HG03025 (cell line): ENCODE measurements around the gene ANO4.
A peak's percentile ranks its signal among the peaks of the same experiment; 100 is the strongest.
"Not testable (repeated sequence)": the region's sequence is repeated elsewhere in the genome, so short reads cannot be mapped to it uniquely, and the experiment has no call there.

ENCODE experiments used
- ATAC-seq: cut with Tn5 transposase; IDR thresholded peaks from one replicate; pipeline ENCODE4 v1.9.1; 2021; ENCODE audit warnings: mild to moderate bottlenecking, moderate library complexity; ENCODE audit not compliant: unreplicated experiment, low FRiP score

The ANO4 gene

GRCh38 chr12:100984796-100985195 is 190.2 kb downstream of the ANO4 start:
- no peak for ATAC-seq

DNA sequence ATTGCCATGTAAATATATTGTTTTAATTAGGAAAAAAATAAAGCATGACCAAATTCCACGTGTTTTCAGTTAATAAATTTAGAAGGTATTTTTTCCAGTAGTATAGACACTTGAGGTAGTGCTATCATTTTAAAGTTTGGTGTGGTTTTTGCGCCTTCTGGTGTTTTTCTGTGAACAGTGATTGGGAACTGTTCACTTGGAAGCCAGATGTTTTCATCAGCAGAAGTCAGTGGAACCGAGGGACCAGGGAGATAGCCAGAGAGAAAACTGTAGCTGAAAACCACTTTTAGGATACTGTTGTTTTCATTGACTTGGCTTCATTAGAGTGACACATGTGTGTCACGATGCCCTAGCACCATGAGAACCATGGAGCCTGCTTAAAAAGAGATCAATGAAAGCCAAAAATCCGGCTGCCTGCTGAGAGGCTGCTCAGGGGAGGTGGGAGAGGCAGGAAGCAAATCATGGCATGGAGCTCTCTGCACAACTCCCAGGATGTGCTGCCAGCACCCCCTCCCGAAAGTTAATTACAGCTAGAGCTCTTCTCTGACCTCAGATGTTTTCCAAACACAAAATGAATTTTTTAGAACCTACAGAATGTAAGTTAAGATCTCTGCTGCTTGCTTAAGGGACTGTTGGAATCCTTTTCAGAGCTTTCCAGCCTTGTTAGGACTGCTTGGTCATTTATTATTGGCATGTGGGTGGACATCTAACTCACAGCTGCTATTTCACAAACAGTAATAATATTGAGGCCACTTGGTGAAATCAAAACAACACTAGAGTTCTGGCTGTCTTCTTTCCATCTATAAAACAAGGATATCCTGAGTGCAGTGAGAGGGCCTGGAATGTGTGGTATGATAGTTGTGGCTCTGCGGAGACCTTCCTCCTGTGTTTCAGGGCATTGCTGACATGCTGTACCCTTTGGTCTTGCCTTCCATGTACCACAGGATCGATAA is 192.3 kb downstream of the ANO4 start:
- ATAC-seq = no peak

DNA sequence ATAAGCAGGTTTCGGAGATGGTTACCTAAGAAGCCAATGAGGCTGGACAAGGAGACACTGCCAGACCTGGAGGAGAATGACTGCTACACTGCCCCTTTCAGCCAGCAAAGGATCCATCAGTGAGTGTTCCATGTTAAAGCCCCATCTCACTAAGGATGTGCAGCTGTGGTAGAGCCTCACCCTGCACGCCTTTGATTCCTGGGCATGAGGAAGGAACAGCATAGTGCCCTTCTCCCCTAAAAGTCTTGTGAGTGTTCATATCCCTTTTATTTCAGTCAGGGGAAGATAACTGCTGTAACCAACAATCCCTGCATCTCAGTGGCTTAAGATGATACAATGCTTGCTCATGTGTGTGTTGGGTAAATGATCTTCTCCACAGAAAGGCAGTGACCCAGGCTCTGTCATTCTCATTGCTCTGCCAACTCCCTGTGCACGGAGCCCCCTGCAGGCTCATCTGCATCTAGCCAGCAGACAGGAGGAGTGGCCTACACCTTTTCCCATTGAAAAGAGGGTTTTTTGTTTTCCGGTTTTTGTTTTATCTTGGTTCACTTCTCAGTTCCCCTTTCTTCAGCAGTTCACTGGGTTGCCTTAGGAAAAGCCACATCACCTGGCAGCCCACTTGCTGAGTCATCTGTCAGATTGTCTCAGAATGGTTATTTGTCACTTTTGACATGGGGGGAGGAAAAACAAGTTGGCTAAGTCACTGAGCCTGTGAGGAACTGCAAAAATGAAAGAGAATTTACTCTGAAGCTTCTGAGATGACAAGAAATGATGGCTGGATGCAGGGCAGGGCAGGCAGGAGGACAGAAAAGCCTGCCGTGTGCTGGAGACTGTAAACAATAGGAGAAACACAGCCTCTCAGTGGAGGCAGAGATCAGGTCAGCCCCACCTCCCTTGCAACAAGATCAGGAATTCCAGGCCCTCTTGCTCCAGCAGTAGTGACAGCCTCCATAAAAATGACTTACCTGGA is 193.3 kb downstream of the ANO4 start:
- peak; percentile 96 for ATAC-seq

- not testable (repeated sequence) for ATAC-seq
Measured at GRCh38 chr12:100989509-100989908, 194.9 kb downstream of the ANO4 start.

GRCh38 chr12:100991102-100991501 is 196.5 kb downstream of the ANO4 start:
- no peak for ATAC-seq

- no peak for ATAC-seq
Measured at GRCh38 chr12:100992194-100992593, 197.6 kb downstream of the ANO4 start.

GRCh38 chr12:100993916-100994450 is 199.4 kb downstream of the ANO4 start:
- no peak for ATAC-seq

- peak; percentile 55 for ATAC-seq
Measured at GRCh38 chr12:100995201-100995600, 200.6 kb downstream of the ANO4 start.

DNA sequence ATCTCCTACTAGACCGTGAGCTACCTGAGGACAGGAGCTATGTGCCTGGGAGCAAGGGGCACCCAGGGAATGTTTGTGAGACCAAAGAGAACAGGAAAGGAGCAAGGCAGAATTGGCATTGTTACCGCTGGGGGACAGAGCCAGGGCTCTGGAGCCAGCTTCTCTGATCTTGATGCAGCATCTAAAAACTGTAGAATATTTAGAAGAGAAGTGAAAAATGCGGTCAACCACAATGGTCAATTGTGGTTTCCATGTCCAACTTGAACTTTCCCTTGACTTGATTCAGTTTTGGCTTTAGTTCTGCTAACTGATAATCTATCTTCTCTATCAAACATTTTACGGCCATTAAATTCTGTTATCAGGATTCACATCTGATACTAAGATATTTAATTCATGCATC is 201.2 kb downstream of the ANO4 start:
- peak; percentile 84 for ATAC-seq

- ATAC-seq = peak; percentile 64
Measured at GRCh38 chr12:101001669-101002068, 207.1 kb downstream of the ANO4 start.

DNA sequence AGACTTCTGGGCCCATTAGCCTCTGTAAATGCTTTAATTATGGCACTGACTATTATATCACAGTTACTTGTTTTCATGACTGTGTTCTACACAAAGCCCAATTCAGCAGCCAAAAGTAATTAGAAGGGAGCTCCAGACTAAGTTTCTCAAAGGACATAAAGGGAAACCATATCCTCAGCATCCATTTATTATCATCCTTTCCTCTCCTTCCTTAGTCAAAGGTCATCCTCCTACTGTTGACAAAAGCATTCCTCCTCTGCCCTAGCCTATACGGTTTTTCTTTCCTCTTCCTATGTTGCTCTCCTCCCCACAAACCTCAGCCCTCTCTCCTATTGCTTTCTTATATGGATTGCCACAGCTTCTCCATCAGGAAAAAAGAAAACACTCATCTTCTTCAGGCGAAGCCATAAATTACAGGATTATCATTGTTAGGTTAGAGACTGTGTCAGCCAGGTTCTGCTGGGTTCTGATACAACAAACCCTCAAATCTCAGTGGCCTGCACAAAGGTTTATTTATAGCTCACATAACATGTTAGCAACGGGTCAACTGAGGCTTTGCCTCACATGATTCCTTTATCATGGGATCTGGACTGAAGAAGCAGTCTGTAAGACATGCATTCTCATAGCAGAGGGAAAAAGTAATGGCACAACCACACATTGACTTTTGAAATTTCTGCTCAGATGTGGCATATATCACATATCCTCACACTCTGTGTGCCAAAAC is 208.3 kb downstream of the ANO4 start:
- no peak for ATAC-seq

DNA sequence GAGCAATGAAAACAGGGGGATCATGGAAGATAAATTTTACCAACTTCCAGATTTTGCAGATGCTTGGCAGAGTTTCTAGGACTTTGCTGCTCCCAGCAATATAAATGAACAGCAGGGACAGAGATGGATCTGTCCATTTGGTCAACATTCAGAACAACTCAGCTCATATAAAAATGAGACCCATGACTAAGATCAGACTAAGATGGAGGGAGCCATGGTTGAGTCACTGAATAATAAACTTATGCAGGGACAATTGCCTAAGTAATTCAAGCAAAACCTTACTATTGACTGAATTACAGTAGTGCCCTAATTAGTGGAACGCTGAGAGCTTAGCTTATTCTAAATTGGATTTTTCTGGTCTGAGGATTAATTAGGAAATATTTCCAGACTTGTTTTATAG is 210.3 kb downstream of the ANO4 start:
- ATAC-seq = no peak

GRCh38 chr12:101009274-101009673 is 214.7 kb downstream of the ANO4 start:
- no peak for ATAC-seq

DNA sequence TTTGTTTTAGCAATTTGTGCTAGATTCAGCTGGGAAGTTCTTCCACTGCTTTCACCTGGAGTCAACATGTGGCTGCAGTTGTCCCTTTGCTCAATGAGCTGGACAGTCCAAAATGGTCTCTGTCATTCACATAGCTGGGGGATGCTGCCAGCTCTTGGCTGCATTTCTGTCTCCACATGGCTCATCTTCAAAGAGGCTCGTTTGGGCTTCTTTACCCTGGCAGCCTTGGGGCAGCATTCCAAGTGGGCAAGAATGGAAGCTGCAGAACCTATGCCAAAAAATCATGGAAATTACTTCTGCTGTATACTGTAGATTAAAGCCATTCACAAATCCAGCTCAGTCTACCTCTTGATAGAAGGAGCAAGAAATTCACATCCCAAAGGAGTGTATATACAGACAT is 216.3 kb downstream of the ANO4 start:
- no peak for ATAC-seq

DNA sequence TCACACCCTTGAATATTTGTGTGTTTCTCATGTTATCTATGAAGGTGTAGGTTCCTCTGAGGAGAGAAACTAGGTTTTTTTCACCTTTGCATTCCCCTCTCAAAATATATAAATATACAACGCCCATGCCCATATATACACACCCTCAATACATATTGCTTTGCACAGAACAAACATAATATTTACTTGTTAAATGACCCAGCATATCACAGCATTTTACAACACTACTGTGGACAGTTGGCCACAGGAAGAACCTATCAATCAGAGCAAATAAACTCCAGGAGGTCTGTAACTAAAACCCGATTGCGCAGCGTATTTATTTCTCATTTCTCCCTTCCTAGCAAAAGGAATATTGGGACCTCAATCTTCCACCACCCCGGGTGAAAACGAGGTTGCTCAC is 219.4 kb downstream of the ANO4 start:
- no peak for ATAC-seq

GRCh38 chr12:101015044-101015443 is 220.5 kb downstream of the ANO4 start:
- no peak for ATAC-seq

DNA sequence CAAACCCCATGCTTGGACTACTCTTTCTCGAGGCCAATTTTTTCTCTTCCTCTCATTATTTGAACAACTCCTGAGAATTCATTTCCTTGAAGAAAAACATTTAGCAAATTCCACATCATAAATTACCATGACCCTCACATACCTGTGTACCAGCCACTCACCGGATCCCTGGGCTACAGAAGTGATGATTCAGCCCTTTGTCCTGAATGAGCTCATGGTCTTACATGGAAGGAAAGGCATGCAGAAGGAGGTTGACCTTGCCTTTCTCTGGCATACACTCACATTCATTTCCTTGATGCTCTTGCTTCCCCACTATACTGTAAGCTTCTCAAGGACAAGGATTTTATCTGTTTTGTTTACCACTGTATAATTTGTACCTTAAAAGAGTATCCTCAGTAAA is 224.0 kb downstream of the ANO4 start:
- ATAC-seq = no peak

DNA sequence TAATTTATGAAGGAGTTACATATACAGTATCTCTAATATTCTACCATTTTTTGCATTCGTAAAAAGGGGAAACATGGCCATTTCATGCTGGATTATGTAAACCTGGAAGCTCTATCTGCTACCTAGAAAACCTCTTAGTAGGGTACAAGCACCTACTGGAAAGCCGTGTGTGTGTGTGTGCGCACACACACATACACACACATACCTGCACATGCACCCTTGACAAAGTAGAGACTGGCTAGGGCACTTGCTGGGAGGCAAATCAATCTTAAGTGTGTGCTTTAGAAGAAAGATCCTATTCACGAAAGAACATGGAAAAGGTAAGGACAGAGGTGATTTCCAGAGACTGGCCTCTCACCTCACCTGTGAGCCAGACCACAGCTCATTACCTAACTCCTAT is 224.6 kb downstream of the ANO4 start:
- ATAC-seq = no peak

- ATAC-seq = no peak
Measured at GRCh38 chr12:101019667-101020066, 225.1 kb downstream of the ANO4 start.

- no peak for ATAC-seq
Measured at GRCh38 chr12:101021442-101021841, 226.9 kb downstream of the ANO4 start.
